Lower leg skin (tissue), 3 donors: ENCODE data around the gene GOLGA7B.

Experiments used
- CTCF ChIP-seq, 3 donors: fragments of 450-650 bp; IDR thresholded peaks; one replicate each; pipeline ENCODE4 v1.5.1; 2016; ENCODE audit warnings: antibody characterized with exemption in 3 of 3, mild to moderate bottlenecking in 3 of 3, moderate library complexity in 2 of 3
- POLR2A ChIP-seq, 2 donors: fragments of 450-650 bp; IDR thresholded peaks; one replicate each; pipeline ENCODE4 v1.6.1; 2016 to 2017; ENCODE audit warnings: antibody characterized with exemption in 2 of 2, mild to moderate bottlenecking in 1 of 2, moderate library complexity in 1 of 2

- TF ChIP-seq CTCF (IDR thresholded peaks at IDR 0.05) (no peak), POLR2A (IDR thresholded peaks at IDR 0.05) (no peak)
These were observed 26.8 kb downstream of the GOLGA7B start for GRCh38 chr10:97876402-97876801.
